WTC11 (cell line): ENCODE results near the gene FHIP2A. TPM values are rescaled to one million over a fixed set of nuclear protein-coding genes. Genes with fewer than 3 reads are reported as not detected.

ENCODE experiments used
- ATAC-seq: fragments of 200-7000 bp; cut with Tn5 transposase; 2 replicates; pipeline ENCODE4 v1.10.0; 2021; ENCODE audit warnings: mild to moderate bottlenecking, moderate library complexity
- CTCF ChIA-PET: fragments of 300-600 bp; sonication (Branson Sonifier 250); formaldehyde crosslinking; loops from one replicate; lab custom pipeline; 2021; ENCODE audit warnings: antibody characterized with exemption; lab: Charles Lee
- POLR2A ChIA-PET: fragments of 350-600 bp; sonication (Branson Sonifier 250); formaldehyde crosslinking; loops from one replicate; lab custom pipeline; 2021; ENCODE audit warnings: antibody characterized with exemption; lab: Charles Lee
- DNase-seq: peaks from one replicate; pipeline ENCODE4 v3.0.0; 2021; ENCODE audit warnings: low spot score
- H3K27ac Mint-ChIP-seq: 2 replicates; pipeline ENCODE4 v1.8.0; 2021; ENCODE audit warnings: mixed read lengths
- H3K27me3 Mint-ChIP-seq: 2 replicates; pipeline ENCODE4 v1.8.0; 2021; ENCODE audit warnings: low read depth, mild to moderate bottlenecking, moderate library complexity, mixed read lengths
- H3K36me3 Mint-ChIP-seq: 2 replicates; pipeline ENCODE4 v1.8.0; 2021; ENCODE audit warnings: mixed read lengths
- H3K4me1 Mint-ChIP-seq: 2 replicates; pipeline ENCODE4 v1.8.0; 2022; ENCODE audit warnings: mixed read lengths
- H3K4me3 Mint-ChIP-seq: 2 replicates; pipeline ENCODE4 v1.8.0; 2021; ENCODE audit warnings: mild to moderate bottlenecking, moderate library complexity, mixed read lengths
- H3K9me3 Mint-ChIP-seq: 2 replicates; pipeline ENCODE4 v1.8.0; 2021; ENCODE audit warnings: mixed read lengths
- AFF4 ChIP-seq: sonication (generic); formaldehyde crosslinking; IDR thresholded peaks from 2 replicates; pipeline ENCODE4 v1.8.1; 2023; ENCODE audit warnings: mild to moderate bottlenecking, missing genetic modification reagents, borderline replicate concordance
- ATF2 ChIP-seq: sonication (generic); formaldehyde crosslinking; IDR thresholded peaks from 2 replicates; pipeline ENCODE4 v1.8.1; 2022; ENCODE audit warnings: low read depth, missing genetic modification reagents, borderline replicate concordance
- CREM ChIP-seq: sonication (generic); formaldehyde crosslinking; IDR thresholded peaks from 2 replicates; pipeline ENCODE4 v1.8.1; 2022; ENCODE audit warnings: mild to moderate bottlenecking, missing genetic modification reagents, moderate library complexity
- ETV6 ChIP-seq: sonication (generic); formaldehyde crosslinking; IDR thresholded peaks from 2 replicates; pipeline ENCODE4 v1.8.1; 2022; ENCODE audit warnings: mild to moderate bottlenecking, missing genetic modification reagents
- GTF2I ChIP-seq: fragments of 250-450 bp; sonication (Bioruptor Pico); conservative IDR thresholded peaks from 2 replicates; pipeline ENCODE4 v1.4.0; 2021; ENCODE audit warnings: mild to moderate bottlenecking
- HMGA2 ChIP-seq: fragments of 250-450 bp; sonication (Bioruptor Pico); IDR thresholded peaks from 2 replicates; pipeline ENCODE4 v1.4.0; 2021; ENCODE audit warnings: mild to moderate bottlenecking, moderate library complexity
- SMAD3 ChIP-seq: sonication (generic); formaldehyde crosslinking; IDR thresholded peaks from 2 replicates; pipeline ENCODE4 v1.8.0; 2022; ENCODE audit warnings: missing genetic modification reagents, mild to moderate bottlenecking, borderline replicate concordance
- SOX15 ChIP-seq: fragments of 250-450 bp; sonication (Bioruptor Pico); IDR thresholded peaks from 2 replicates; pipeline ENCODE4 v1.9.0; 2021; ENCODE audit warnings: mild to moderate bottlenecking
- SP1 ChIP-seq: sonication (generic); formaldehyde crosslinking; conservative IDR thresholded peaks from 2 replicates; pipeline ENCODE4 v1.8.1; 2022; ENCODE audit warnings: missing genetic modification reagents
- TCF7 ChIP-seq: sonication (generic); formaldehyde crosslinking; IDR thresholded peaks from 2 replicates; pipeline ENCODE4 v1.8.0; 2022; ENCODE audit warnings: mild to moderate bottlenecking, low read depth, missing genetic modification reagents, moderate library complexity
- TP53 ChIP-seq: sonication (generic); formaldehyde crosslinking; IDR thresholded peaks from 2 replicates; pipeline ENCODE4 v1.8.1; 2023; ENCODE audit warnings: mild to moderate bottlenecking, missing genetic modification reagents
- ZNF219 ChIP-seq: sonication (generic); formaldehyde crosslinking; IDR thresholded peaks from 2 replicates; pipeline ENCODE4 v1.8.0; 2023; ENCODE audit warnings: missing genetic modification reagents, mild to moderate bottlenecking, borderline replicate concordance
- ZNF232 ChIP-seq: sonication (generic); formaldehyde crosslinking; IDR thresholded peaks from 2 replicates; pipeline ENCODE4 v1.8.0; 2022; ENCODE audit warnings: mild to moderate bottlenecking, missing genetic modification reagents
- ZNF423 ChIP-seq: fragments of 250-450 bp; sonication (Bioruptor Pico); IDR thresholded peaks from 2 replicates; pipeline ENCODE4 v2.1.2; 2022; ENCODE audit warnings: mild to moderate bottlenecking, moderate library complexity
- total RNA-seq: library from RNA; stranded (reverse); gene quantifications from 3 replicates; pipeline ENCODE4 v1.2.3, GENCODE V29; 2021
- TF ChIP-seq, protein P1 (sequence below): fragments of 250-450 bp; sonication (Bioruptor Pico); IDR thresholded peaks from 2 replicates; pipeline ENCODE4 v1.9.0; 2021; ENCODE audit warnings: mild to moderate bottlenecking, borderline replicate concordance
- TF ChIP-seq, protein P2 (sequence below): sonication (generic); formaldehyde crosslinking; IDR thresholded peaks from 2 replicates; pipeline ENCODE4 v1.8.1; 2023; ENCODE audit warnings: mild to moderate bottlenecking, missing genetic modification reagents, moderate library complexity
- TF ChIP-seq, protein P3 (sequence below): sonication (generic); formaldehyde crosslinking; IDR thresholded peaks from 2 replicates; pipeline ENCODE4 v1.8.0; 2022; ENCODE audit warnings: missing genetic modification reagents

Gene FHIP2A
- total RNA-seq, 1 experiment from 2014 or later, result 15.5 TPM

- no peak for TF ChIP-seq SMAD3 (CRISPR knock-in tag)
- no peak for TF ChIP-seq TP53 (CRISPR knock-in tag)
- TF ChIP-seq, protein P1, sequence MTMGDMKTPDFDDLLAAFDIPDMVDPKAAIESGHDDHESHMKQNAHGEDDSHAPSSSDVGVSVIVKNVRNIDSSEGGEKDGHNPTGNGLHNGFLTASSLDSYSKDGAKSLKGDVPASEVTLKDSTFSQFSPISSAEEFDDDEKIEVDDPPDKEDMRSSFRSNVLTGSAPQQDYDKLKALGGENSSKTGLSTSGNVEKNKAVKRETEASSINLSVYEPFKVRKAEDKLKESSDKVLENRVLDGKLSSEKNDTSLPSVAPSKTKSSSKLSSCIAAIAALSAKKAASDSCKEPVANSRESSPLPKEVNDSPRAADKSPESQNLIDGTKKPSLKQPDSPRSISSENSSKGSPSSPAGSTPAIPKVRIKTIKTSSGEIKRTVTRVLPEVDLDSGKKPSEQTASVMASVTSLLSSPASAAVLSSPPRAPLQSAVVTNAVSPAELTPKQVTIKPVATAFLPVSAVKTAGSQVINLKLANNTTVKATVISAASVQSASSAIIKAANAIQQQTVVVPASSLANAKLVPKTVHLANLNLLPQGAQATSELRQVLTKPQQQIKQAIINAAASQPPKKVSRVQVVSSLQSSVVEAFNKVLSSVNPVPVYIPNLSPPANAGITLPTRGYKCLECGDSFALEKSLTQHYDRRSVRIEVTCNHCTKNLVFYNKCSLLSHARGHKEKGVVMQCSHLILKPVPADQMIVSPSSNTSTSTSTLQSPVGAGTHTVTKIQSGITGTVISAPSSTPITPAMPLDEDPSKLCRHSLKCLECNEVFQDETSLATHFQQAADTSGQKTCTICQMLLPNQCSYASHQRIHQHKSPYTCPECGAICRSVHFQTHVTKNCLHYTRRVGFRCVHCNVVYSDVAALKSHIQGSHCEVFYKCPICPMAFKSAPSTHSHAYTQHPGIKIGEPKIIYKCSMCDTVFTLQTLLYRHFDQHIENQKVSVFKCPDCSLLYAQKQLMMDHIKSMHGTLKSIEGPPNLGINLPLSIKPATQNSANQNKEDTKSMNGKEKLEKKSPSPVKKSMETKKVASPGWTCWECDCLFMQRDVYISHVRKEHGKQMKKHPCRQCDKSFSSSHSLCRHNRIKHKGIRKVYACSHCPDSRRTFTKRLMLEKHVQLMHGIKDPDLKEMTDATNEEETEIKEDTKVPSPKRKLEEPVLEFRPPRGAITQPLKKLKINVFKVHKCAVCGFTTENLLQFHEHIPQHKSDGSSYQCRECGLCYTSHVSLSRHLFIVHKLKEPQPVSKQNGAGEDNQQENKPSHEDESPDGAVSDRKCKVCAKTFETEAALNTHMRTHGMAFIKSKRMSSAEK (CRISPR knock-in tag), result no peak
- TF ChIP-seq ATF2 (CRISPR knock-in tag), result no peak
- no peak for TF ChIP-seq SP1 (CRISPR knock-in tag)
- TF ChIP-seq ZNF423, result no peak
- TF ChIP-seq, protein P2, sequence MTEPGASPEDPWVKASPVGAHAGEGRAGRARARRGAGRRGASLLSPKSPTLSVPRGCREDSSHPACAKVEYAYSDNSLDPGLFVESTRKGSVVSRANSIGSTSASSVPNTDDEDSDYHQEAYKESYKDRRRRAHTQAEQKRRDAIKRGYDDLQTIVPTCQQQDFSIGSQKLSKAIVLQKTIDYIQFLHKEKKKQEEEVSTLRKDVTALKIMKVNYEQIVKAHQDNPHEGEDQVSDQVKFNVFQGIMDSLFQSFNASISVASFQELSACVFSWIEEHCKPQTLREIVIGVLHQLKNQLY, result no peak
- TF ChIP-seq, all 79 proteins: peak for 0
Observed at GRCh38 chr10:114852197-114852596, 30.6 kb downstream of the FHIP2A start (continued).

DNA sequence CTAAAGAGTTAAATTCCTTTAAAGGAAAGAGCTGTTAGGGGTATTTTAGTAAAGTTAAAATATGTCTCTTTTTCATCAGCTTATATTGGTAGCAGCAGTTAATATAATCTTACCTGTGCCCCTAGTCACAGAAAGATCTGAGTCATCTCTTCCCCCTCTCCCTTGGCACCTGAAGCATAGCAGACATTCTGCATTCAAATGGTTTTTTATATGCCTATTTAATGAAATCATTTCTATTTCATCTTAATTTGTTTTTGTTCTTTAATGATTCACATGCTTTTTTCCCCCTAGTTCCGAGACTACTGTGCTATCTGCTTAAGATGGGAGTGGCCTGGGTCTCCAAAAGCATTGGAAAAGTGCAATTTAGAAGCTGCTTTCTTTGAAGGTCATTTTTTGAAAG lies 33.3 kb downstream of the FHIP2A start:
- no peak for DNase-seq
- CTCF ChIA-PET, result no interaction called here

More for the DNA sequence above, 33.3 kb downstream of the FHIP2A start:
- TF ChIP-seq SOX15 (CRISPR knock-in tag) (no peak), ETV6 (no peak), AFF4 (CRISPR knock-in tag) (no peak), TCF7 (no peak), ZNF232 (CRISPR knock-in tag) (no peak), CREM (CRISPR knock-in tag) (no peak), HMGA2 (CRISPR knock-in tag) (no peak), ZNF219 (CRISPR knock-in tag) (no peak), GTF2I (CRISPR knock-in tag) (no peak)
- TF ChIP-seq, protein P3, sequence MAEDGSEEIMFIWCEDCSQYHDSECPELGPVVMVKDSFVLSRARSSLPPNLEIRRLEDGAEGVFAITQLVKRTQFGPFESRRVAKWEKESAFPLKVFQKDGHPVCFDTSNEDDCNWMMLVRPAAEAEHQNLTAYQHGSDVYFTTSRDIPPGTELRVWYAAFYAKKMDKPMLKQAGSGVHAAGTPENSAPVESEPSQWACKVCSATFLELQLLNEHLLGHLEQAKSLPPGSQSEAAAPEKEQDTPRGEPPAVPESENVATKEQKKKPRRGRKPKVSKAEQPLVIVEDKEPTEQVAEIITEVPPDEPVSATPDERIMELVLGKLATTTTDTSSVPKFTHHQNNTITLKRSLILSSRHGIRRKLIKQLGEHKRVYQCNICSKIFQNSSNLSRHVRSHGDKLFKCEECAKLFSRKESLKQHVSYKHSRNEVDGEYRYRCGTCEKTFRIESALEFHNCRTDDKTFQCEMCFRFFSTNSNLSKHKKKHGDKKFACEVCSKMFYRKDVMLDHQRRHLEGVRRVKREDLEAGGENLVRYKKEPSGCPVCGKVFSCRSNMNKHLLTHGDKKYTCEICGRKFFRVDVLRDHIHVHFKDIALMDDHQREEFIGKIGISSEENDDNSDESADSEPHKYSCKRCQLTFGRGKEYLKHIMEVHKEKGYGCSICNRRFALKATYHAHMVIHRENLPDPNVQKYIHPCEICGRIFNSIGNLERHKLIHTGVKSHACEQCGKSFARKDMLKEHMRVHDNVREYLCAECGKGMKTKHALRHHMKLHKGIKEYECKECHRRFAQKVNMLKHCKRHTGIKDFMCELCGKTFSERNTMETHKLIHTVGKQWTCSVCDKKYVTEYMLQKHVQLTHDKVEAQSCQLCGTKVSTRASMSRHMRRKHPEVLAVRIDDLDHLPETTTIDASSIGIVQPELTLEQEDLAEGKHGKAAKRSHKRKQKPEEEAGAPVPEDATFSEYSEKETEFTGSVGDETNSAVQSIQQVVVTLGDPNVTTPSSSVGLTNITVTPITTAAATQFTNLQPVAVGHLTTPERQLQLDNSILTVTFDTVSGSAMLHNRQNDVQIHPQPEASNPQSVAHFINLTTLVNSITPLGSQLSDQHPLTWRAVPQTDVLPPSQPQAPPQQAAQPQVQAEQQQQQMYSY (CRISPR knock-in tag), result no peak
- H3K27ac Mint-ChIP-seq, result no peak overlapping the region
- H3K9me3 Mint-ChIP-seq, result peaks cover 3% of the 10 kb centered on the region
- H3K36me3 Mint-ChIP-seq, result peaks cover 36% of the 10 kb centered on the region
- ATAC-seq, result no peak
- H3K4me3 Mint-ChIP-seq, result no peak overlapping the region
- no peaks in the 10 kb centered on the region for H3K4me1 Mint-ChIP-seq
- POLR2A ChIA-PET, result no interaction called here
- no peaks in the 10 kb centered on the region for H3K27me3 Mint-ChIP-seq
